Measurements from ENCODE around the gene NHLRC4. TPM values are rescaled to one million over a fixed set of nuclear protein-coding genes. Genes with fewer than 3 reads are reported as not detected.

NHLRC4 gene
- total and polyA plus RNA-seq, 2 of the 8 experiments (the other 6 are each of a cell fraction or from before 2014, with no cell fraction given): 0.60 to 0.76 TPM

DNA sequence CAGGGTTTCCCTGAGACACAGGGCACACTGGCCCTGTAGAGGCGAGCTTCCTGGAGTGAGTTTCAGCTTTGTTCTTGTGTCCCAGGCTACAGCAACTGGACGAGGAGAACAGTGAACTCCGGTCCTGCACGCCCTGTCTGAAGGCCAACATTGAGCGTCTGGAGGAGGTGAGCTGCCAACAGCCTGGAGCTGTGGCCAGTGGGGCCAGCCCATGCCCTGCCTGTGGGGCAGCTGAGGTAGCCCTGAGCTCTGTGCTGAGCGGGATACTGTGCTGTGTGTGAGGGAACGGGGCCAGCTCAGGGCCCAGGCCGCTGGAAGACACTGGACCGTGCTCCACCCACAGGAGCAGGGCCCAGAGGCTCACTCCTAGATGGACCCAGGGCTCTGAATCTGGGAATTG, 47.9 kb upstream of the NHLRC4 start:
- ChIA-PET CTCF (ENCODE audit: partially characterized antibody) (interaction anchor here (0.8 to 3.7 kb wide), 14 partner anchors 9 to 127 kb away, joined by 3 to 12 read pairs (median 5); no protein-coding TSS in a partner anchor), POLR2A (ENCODE audit: partially characterized antibody) (interaction anchor here (0.6 to 1.7 kb wide), 5 partner anchors 8 to 123 kb away, joined by 3 to 6 read pairs (median 4); partner anchors contain the start of gene CAPN15)
- Histone ChIP-seq H3K36me3 (ENCODE audit: control insufficient read depth in 2 of 4, insufficient read depth in 4 of 4, low read length in 3 of 4) (peaks cover 2 to 10% (median 6%) of the 10 kb centered on the region in 4 experiments; a peak in 5 of 8 replicates), H3K56ac (replicated peaks; ENCODE audit: insufficient read length, low read depth, low read length) (no peak overlapping the region), H3K4me2 (ENCODE audit: insufficient read depth in 1 of 2, low read depth in 2 of 2, low read length in 2 of 2) (no peak overlapping the region), H3K27ac (ENCODE audit: low read depth, low read length) (no peak overlapping the region), H3K18ac (ENCODE audit: extremely low read depth, low read length) (no peak overlapping the region; the same call in 1 of the 2 replicates), H3K4me3 (ENCODE audit: extremely low read depth in 1 of 4, insufficient read depth in 2 of 4, low read depth in 3 of 4, low read length in 4 of 4) (no peak overlapping the region), H4K20me1 (replicated peaks in 1 of 2; ENCODE audit: control insufficient read depth in 1 of 2, insufficient read depth in 2 of 2, low read length in 2 of 2) (peaks cover 0 to 6% of the 10 kb centered on the region in 2 experiments), H3K23ac (ENCODE audit: insufficient read length) (no peak overlapping the region), H3K4me1 (replicated peaks in 1 of 4; ENCODE audit: control insufficient read depth in 3 of 4, insufficient read depth in 4 of 4, low read length in 3 of 4) (peaks cover 0 to 4% (median under 1%) of the 10 kb centered on the region in 4 experiments; a peak in 3 of 7 replicates), H3K23me2 (ENCODE audit: low read depth, low read length) (no peaks in the 10 kb centered on the region), H3K27me3 (replicated peaks in 1 of 4; ENCODE audit: control insufficient read depth in 3 of 4, extremely low read depth in 1 of 4, insufficient read depth in 3 of 4, low read length in 3 of 4) (no peaks in the 10 kb centered on the region), H2BK15ac (ENCODE audit: low read length) (no peak overlapping the region), H2AFZ (ENCODE audit: low read length) (no peak overlapping the region), H3K9ac (replicated peaks in 1 of 4; ENCODE audit: extremely low read depth in 1 of 4, low read depth in 3 of 4, low read length in 3 of 4) (no peak overlapping the region), H3K14ac (ENCODE audit: insufficient read length) (no peak overlapping the region), H2AK5ac (ENCODE audit: low read depth, low read length) (no peak overlapping the region), H3K9me3 (ENCODE audit: insufficient read depth in 2 of 2, low read depth in 1 of 2, low read length in 1 of 2) (no peaks in the 10 kb centered on the region), H2BK5ac (ENCODE audit: low read depth, low read length) (no peak overlapping the region), H4K5ac (ENCODE audit: insufficient read length, low read depth, low read length) (no peak overlapping the region), H3K4ac (replicated peaks; ENCODE audit: insufficient read length, low read depth, low read length) (no peak overlapping the region), H4K91ac (replicated peaks; ENCODE audit: insufficient read length, low read length) (no peak overlapping the region), H2BK12ac (ENCODE audit: low read depth, low read length) (no peak overlapping the region), H4K8ac (ENCODE audit: extremely low read depth, insufficient read depth, low read length) (no peak overlapping the region), H2BK20ac (ENCODE audit: low read length) (no peak overlapping the region), H3K79me2 (ENCODE audit: control insufficient read depth in 1 of 2, insufficient read depth in 2 of 2, low read length in 2 of 2) (no peaks in the 10 kb centered on the region), H2BK120ac (replicated peaks; ENCODE audit: low read depth, low read length) (no peak overlapping the region), H3K79me1 (ENCODE audit: low read depth, low read length) (no peaks in the 10 kb centered on the region)
- WGBS, 2 experiments (ENCODE audit: extremely low coverage in 1 of 2, insufficient coverage in 1 of 2, insufficient read length in 1 of 2, insufficient replicate concordance in 2 of 2, low coverage in 1 of 2, low lambda C conversion rate in 2 of 2, missing lambda C conversion rate in 1 of 2): 93% methylated on average over 9 of the region's 9 CpGs; no CpG with 5 or more reads in 1 of the 2 experiments
- TF ChIP-seq CREB1 (IDR thresholded peaks at IDR 0.05) (no peak), CBX8 (IDR thresholded peaks at IDR 0.05; ENCODE audit: borderline replicate concordance, low read depth, low read length) (no peak), TAF7 (optimal IDR thresholded peaks at IDR 0.05; ENCODE audit: borderline replicate concordance, low read depth, low read length) (no peak), SRF (IDR thresholded peaks at IDR 0.05; ENCODE audit: low read depth, low read length) (no peak), NANOG (IDR thresholded peaks at IDR 0.05; ENCODE audit: insufficient read depth, low read depth, low read length, poor library complexity, severe bottlenecking) (no peak), NRF1 (IDR thresholded peaks at IDR 0.05; ENCODE audit: low read depth, low read length) (no peak), KDM4A (IDR thresholded peaks at IDR 0.05; ENCODE audit: low read depth, low read length, severe bottlenecking) (no peak), CBX5 (IDR thresholded peaks at IDR 0.05; ENCODE audit: low read depth, low read length) (no peak), BACH1 (IDR thresholded peaks at IDR 0.05; ENCODE audit: low read length) (no peak), TEAD4 (IDR thresholded peaks at IDR 0.05; ENCODE audit: low read depth, low read length) (no peak), SAP30 (IDR thresholded peaks at IDR 0.05; ENCODE audit: insufficient read depth, insufficient replicate concordance, low read length) (no peak)
- TF ChIP-seq, protein P1, sequence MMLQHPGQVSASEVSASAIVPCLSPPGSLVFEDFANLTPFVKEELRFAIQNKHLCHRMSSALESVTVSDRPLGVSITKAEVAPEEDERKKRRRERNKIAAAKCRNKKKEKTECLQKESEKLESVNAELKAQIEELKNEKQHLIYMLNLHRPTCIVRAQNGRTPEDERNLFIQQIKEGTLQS (IDR thresholded peaks at IDR 0.05; ENCODE audit: insufficient read depth, low read depth, low read length): no peak
- no peak for DNase-seq (ENCODE audit: low read depth in 1 of 2, low spot score in 2 of 2)
- no peak for FAIRE-seq

Data from H1 (cell line).